ENCODE results near the gene MET. TPM values are rescaled to one million over a fixed set of nuclear protein-coding genes. Genes with fewer than 3 reads are reported as not detected.

Gene MET
- total RNA-seq, 1 experiment from 2014 or later: 5.0 TPM

- no peak overlapping the region for H3K23ac ChIP-seq (ENCODE audit: insufficient read length, low read depth, low read length)
- Mint-ChIP-seq H3K27ac (peak overlapping the region in 2 of 3 experiments; percentile 78 to 83; a peak in 4 of 7 replicates), H3K27me3 (ENCODE audit: low read depth) (peaks cover 1% of the 10 kb centered on the region), H3K4me3 (no peak overlapping the region; a peak in 1 of 5 replicates), H3K36me3 (ENCODE audit: insufficient read depth in 1 of 3, low read depth in 3 of 3) (no peaks in the 10 kb centered on the region), H3K9me3 (no peaks in the 10 kb centered on the region), H3K4me1 (peaks cover 29 to 30% of the 10 kb centered on the region in 2 experiments)
- no peak overlapping the region for H3K9ac ChIP-seq (ENCODE audit: extremely low read depth, insufficient read length, low read length)
- H3K79me1 ChIP-seq (ENCODE audit: insufficient read depth, low read depth, low read length, poor library complexity, severe bottlenecking): no peaks in the 10 kb centered on the region
- H2BK20ac ChIP-seq (ENCODE audit: low read depth, low read length, poor library complexity, severe bottlenecking): no peak overlapping the region
- no peak overlapping the region for H2BK120ac ChIP-seq (ENCODE audit: low read depth, low read length, poor library complexity, severe bottlenecking)
- H4K20me1 ChIP-seq (ENCODE audit: control insufficient read depth, insufficient read depth, insufficient read length): no peaks in the 10 kb centered on the region
- no peak overlapping the region for H3K4me2 ChIP-seq (ENCODE audit: insufficient read depth, insufficient read length, low read length)
- H2AFZ ChIP-seq (ENCODE audit: low read length): no peak overlapping the region
- H3K79me2 ChIP-seq (ENCODE audit: insufficient read depth, low read length): no peaks in the 10 kb centered on the region
- peaks cover 6% of the 10 kb centered on the region; the same call in 1 of the 2 replicates for H3K4me1 ChIP-seq (ENCODE audit: insufficient read depth, low read length)
- H4K91ac ChIP-seq (ENCODE audit: insufficient read length, low read depth, low read length): no peak overlapping the region
- H2BK5ac ChIP-seq (ENCODE audit: insufficient read length, low read length): no peak overlapping the region
- H3K27ac ChIP-seq (ENCODE audit: insufficient read length, low read depth, low read length): no peak overlapping the region
- H4K5ac ChIP-seq (ENCODE audit: insufficient read length, low read depth, low read length): no peak overlapping the region
- TF ChIP-seq, protein P1, sequence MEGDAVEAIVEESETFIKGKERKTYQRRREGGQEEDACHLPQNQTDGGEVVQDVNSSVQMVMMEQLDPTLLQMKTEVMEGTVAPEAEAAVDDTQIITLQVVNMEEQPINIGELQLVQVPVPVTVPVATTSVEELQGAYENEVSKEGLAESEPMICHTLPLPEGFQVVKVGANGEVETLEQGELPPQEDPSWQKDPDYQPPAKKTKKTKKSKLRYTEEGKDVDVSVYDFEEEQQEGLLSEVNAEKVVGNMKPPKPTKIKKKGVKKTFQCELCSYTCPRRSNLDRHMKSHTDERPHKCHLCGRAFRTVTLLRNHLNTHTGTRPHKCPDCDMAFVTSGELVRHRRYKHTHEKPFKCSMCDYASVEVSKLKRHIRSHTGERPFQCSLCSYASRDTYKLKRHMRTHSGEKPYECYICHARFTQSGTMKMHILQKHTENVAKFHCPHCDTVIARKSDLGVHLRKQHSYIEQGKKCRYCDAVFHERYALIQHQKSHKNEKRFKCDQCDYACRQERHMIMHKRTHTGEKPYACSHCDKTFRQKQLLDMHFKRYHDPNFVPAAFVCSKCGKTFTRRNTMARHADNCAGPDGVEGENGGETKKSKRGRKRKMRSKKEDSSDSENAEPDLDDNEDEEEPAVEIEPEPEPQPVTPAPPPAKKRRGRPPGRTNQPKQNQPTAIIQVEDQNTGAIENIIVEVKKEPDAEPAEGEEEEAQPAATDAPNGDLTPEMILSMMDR (conservative IDR thresholded peaks at IDR 0.05): no peak
- no peaks in the 10 kb centered on the region for H3K27me3 ChIP-seq (ENCODE audit: insufficient read depth, low read length)
- no peak overlapping the region for H2AK5ac ChIP-seq (ENCODE audit: insufficient read length, low read length)
- no peak overlapping the region for H3K56ac ChIP-seq (ENCODE audit: insufficient read length, low read depth, low read length)
- no peak overlapping the region for H3K18ac ChIP-seq (ENCODE audit: insufficient read length, low read depth, low read length)
- DNase-seq: peak; percentile 39
- no peak overlapping the region for H2BK15ac ChIP-seq (ENCODE audit: low read depth, low read length)
- no peak overlapping the region for H2BK12ac ChIP-seq (ENCODE audit: insufficient read length, low read depth, low read length)
- H3K4ac ChIP-seq (ENCODE audit: low read depth, low read length): no peak overlapping the region
- WGBS (ENCODE audit: extremely low coverage, insufficient read length, low lambda C conversion rate): no CpG with 5 or more reads among the region's 1 CpG
- no peaks in the 10 kb centered on the region for H3K9me3 ChIP-seq (ENCODE audit: control insufficient read depth, low read depth, low read length)
- no peak overlapping the region for H3K14ac ChIP-seq (ENCODE audit: insufficient read depth, low read length)
- no peaks in the 10 kb centered on the region for H3K23me2 ChIP-seq (ENCODE audit: insufficient read length, low read depth, low read length, poor library complexity, severe bottlenecking)
- H3T11ph ChIP-seq (ENCODE audit: low read length): no peak overlapping the region
- no peak overlapping the region for H4K8ac ChIP-seq (replicated peaks; ENCODE audit: insufficient read length, low read depth, low read length)
These were observed 109.0 kb downstream of the MET start for GRCh38 chr7:116780966-116781365.

All from H9 (cell line).